ENCODE measurements around the gene MINDY1. TPM values are rescaled to one million over a fixed set of nuclear protein-coding genes. Genes with fewer than 3 reads are reported as not detected.

MINDY1 gene
- polyA plus RNA-seq, 1 donor from 2014 or later: 2.3 TPM

- Mint-ChIP-seq H3K27me3 (peaks cover 2% of the 10 kb centered on the region), H3K4me1 (peaks cover 11 to 19% (median 14%) of the 10 kb centered on the region in 3 donors), H3K4me3 (no peak within 1 kb of the TSS), H3K9me3 (no peaks in the 10 kb centered on the region), H3K27ac (peak within 1 kb of the TSS in 1 of 3 donors; percentile 26), H3K36me3 (no peaks in the 10 kb centered on the region)
Observed at GRCh38 chr1:150981805-150982712, 24.6 kb downstream of the MINDY1 start, which contains the start of gene ANXA9. ANXA9 (plus strand) TSS chr1:150982292; CDS start chr1:150983106, 814 bp downstream.

DNA sequence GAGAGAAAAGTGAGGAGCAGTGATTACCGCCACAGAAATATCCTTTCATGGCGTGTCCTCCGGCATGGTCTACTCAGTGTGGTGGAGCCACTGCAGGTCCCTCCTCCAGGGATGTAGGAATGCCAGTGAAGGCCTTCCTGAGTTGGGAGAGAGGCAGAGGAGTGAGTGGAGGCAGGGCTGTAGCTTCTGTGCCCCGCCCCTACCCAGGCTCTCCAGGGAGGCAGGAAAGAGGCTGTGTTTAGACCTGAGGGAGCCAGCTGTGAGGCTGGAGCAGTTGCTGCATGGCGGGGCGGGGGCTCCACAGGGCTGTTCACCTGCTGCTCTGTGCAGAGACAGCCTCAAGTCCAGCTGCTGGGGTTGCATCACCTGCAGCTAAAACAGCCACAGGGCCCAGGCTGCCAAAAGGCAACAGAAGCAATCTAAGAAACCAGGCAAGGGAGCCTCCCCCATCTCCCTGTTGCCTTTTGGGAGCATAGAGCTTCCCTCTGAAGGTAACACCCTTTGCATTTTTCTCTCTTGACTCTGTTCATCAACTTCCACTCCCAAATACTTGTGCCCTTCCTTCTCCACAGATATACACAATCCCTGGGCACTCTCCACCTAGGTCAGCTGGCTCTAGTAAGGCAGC, 25.4 kb downstream of the MINDY1 start:
- peaks cover 16 to 24% (median 21%) of the 10 kb centered on the region in 3 donors for H3K4me1 Mint-ChIP-seq
- H3K9me3 Mint-ChIP-seq: no peaks in the 10 kb centered on the region
- no peak overlapping the region for H3K4me3 Mint-ChIP-seq
- H3K27ac Mint-ChIP-seq: no peak overlapping the region
- H3K36me3 Mint-ChIP-seq: no peaks in the 10 kb centered on the region
- H3K27me3 Mint-ChIP-seq: peaks cover 2% of the 10 kb centered on the region

- H3K9me3 Mint-ChIP-seq: no peaks in the 10 kb centered on the region
- H3K36me3 Mint-ChIP-seq: no peaks in the 10 kb centered on the region
- no peaks in the 10 kb centered on the region for H3K27me3 Mint-ChIP-seq
- H3K4me1 Mint-ChIP-seq: peaks cover 23 to 24% (median 24%) of the 10 kb centered on the region in 3 donors
- peak overlapping the region; percentile 33 to 80 (median 67) for H3K27ac Mint-ChIP-seq
- H3K4me3 Mint-ChIP-seq: peak overlapping the region; percentile 69 to 90 (median 84)
Observed at GRCh38 chr1:150979092-150980056, 27.3 kb downstream of the MINDY1 start.

GRCh38 chr1:150976879-150977694, 29.6 kb downstream of the MINDY1 start:
- Mint-ChIP-seq H3K27me3 (no peaks in the 10 kb centered on the region), H3K27ac (peak overlapping the region; percentile 78 to 87 (median 86)), H3K36me3 (no peaks in the 10 kb centered on the region), H3K4me3 (peak overlapping the region; percentile 45 to 92 (median 72)), H3K9me3 (no peaks in the 10 kb centered on the region), H3K4me1 (peaks cover 34 to 39% (median 37%) of the 10 kb centered on the region in 3 donors)

DNA sequence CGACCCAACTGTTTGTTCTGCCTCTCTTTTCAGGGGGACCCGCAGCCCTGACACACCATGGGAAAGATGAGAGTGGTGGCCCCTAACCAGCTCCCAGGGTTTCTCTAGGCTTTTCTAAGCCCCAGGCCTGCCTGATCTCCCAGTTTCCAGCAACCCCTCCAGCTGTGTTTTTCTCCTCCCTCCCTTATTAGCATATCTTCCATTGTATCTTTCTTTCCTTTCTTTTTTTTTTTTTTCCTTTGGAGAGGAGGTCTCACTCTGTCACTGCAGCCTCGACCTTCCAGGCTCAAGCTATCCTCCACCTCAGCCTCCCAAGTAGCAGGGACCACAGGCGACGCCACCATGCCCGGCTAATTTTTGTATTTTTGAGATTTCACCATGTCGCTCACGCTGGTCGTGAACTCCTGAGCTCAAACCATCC, 30.3 kb downstream of the MINDY1 start:
- H3K36me3 Mint-ChIP-seq: no peaks in the 10 kb centered on the region
- H3K9me3 Mint-ChIP-seq: no peaks in the 10 kb centered on the region
- H3K4me3 Mint-ChIP-seq: peak overlapping the region; percentile 71 to 92 (median 87)
- no peaks in the 10 kb centered on the region for H3K27me3 Mint-ChIP-seq
- H3K27ac Mint-ChIP-seq: peak overlapping the region in 2 of 3 donors; percentile 78 to 86
- peaks cover 38 to 42% (median 41%) of the 10 kb centered on the region in 3 donors for H3K4me1 Mint-ChIP-seq

DNA sequence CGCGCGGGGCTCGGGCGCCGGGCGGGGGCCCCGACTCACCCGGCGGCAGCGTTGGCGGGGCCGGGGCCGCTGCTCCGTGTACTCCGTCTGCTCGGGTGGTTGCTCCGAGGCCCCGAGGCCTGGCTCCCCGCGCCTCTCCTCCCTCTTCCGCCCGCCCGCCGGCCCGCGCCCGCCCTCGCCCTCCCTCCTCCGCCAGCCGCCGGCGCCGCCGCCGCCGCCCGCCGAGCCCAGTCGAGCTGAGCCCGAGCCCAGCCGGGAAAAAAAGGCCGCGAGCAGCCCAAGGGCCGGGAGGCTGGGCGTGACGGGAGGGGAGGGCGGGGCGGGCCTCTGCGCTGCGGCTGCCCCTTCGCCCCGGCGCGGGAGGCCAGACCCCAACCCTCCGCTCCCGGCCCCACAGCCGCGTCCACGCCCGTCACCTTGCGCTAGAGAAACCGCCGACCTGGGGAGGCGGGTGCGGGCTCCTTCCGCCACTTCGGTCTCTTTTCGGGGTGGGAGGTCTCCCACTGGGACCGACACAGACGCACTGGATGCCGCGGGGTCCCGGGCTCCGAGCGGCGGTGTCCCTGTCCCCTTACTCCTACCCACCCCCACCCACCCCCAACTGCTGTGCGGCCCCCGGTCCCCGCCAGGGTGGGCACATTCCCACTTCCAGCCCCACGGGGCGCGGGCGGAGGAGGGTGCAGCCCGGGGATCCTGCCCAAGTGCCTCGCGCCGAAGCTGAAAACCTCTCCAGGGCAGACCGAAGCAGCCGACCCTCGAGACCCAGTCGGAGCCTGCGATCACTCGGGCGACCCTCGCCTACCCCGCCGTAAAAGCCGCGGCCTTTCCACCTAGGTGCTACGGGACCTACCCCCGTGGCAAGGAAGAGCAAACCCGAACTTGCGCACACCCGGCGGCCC, 31.9 kb downstream of the MINDY1 start, which contains the start of gene CERS2:
Gene CERS2, minus strand, starts transcription at position 256 of the 899 bp plus-strand sequence. CDS start 5,745 bp downstream, outside the sequence.
- Mint-ChIP-seq H3K36me3 (no peaks in the 10 kb centered on the region), H3K9me3 (no peaks in the 10 kb centered on the region), H3K4me3 (peak within 1 kb of the TSS; percentile 82 to 95 (median 87)), H3K27ac (peak within 1 kb of the TSS; percentile 71 to 94 (median 92)), H3K27me3 (no peaks in the 10 kb centered on the region), H3K4me1 (peaks cover 38 to 50% (median 41%) of the 10 kb centered on the region in 3 donors)

DNA sequence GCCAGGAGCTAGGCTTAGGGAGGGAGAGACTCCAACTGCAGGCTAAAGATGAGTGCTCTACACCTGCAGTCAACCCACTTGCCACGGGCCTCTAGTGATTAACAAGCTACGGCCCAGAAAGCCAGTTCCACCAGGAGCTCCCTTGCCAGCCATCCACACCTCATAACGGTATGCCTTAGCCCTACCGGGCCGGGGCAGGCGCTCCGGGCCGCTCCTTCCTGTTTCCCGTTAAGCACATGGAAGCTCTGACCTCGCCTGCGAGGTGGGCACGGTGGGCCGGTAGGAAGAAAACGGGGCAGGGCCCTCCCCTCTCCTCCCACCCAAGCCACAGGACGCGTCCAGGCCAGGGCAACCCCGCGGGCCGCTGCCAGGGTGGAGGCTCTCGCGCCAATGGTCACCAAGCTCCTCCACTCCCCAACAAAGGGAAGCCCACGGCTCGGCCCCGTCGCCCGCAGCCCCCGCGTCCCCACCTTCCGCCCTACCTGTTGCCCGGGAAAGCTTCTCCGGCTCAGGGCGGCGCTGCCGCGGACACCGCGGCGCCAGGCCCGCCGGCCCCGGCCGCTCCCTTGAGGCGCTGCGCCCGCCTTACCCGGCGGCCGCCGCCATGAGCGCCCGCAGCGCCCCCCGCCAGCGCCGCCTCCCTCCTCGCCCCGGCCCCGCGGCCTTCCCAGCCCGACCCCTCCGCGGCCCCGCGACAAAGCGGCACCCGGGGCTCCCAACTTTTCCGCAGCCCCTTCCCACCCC, 32.7 kb downstream of the MINDY1 start:
- H3K36me3 Mint-ChIP-seq: no peaks in the 10 kb centered on the region
- H3K4me1 Mint-ChIP-seq: peaks cover 30 to 45% (median 39%) of the 10 kb centered on the region in 3 donors
- no peaks in the 10 kb centered on the region for H3K27me3 Mint-ChIP-seq
- peak overlapping the region; percentile 82 to 95 (median 85) for H3K4me3 Mint-ChIP-seq
- no peaks in the 10 kb centered on the region for H3K9me3 Mint-ChIP-seq
- H3K27ac Mint-ChIP-seq: peak overlapping the region; percentile 71 to 94 (median 92)

DNA sequence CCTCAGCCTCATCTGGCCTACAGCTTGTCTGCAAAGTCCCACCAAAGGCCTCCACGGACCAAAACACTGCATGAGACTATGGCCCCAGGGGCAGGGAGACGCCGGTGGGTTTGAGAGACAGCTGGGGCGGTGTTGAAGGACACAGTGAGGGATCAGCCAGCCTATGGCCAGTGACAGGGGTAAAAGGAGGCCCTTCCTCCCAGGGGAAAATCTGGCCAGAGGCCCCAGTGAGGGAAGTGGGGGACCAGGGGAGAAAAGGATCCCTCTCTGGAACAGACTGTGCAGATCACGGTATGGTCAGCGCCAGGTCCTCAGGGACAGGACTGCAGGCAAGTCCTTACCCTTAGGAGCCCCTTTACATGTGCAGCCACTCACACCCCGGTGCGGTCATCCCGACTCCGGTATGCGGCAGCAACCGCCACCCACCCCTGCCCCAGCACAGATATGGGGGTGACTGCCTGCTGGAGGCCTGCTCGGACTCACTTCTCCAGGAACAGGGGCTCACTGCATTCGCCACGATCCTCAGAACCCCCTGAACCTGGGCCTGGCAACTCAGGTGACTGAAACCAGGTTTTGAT, 33.4 kb downstream of the MINDY1 start:
- H3K4me3 Mint-ChIP-seq: peak overlapping the region; percentile 82 to 95 (median 85)
- no peaks in the 10 kb centered on the region for H3K36me3 Mint-ChIP-seq
- no peaks in the 10 kb centered on the region for H3K9me3 Mint-ChIP-seq
- no peaks in the 10 kb centered on the region for H3K27me3 Mint-ChIP-seq
- H3K27ac Mint-ChIP-seq: peak overlapping the region; percentile 71 to 94 (median 92)
- peaks cover 26 to 44% (median 36%) of the 10 kb centered on the region in 3 donors for H3K4me1 Mint-ChIP-seq

DNA sequence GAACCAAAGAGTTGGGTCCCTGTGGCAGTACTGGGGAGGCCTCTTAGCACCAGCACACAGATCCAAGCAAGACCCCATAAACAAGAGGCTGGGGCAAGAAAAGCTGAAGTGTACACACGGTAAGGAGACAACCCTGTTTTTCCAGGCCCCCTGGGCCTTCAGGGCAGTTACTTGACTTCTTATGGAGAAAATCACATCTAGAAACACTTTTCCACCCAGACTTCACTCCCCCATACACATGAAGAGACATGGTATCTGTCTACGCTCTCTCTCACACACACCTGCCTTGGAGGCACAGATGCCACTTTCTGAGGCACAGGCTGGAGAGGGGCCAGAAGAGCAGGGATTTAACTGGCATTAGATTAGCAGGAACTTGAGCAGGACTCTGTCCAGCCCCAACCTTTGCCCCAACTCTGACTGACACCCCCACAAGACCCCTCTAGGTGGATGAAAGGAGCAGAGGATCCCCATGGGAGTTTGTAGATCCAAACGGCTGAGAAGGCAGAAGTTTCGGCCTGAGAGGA, 34.2 kb downstream of the MINDY1 start:
- Mint-ChIP-seq H3K9me3 (no peaks in the 10 kb centered on the region), H3K27ac (peak overlapping the region; percentile 85 to 94 (median 92)), H3K4me1 (peaks cover 24 to 42% (median 34%) of the 10 kb centered on the region in 3 donors), H3K27me3 (no peaks in the 10 kb centered on the region), H3K36me3 (peaks cover 2% of the 10 kb centered on the region), H3K4me3 (peak overlapping the region; percentile 82 to 95 (median 85))

- Mint-ChIP-seq H3K27me3 (no peaks in the 10 kb centered on the region), H3K27ac (peak overlapping the region; percentile 92 to 94 (median 92)), H3K36me3 (peaks cover 2% of the 10 kb centered on the region), H3K4me3 (peak overlapping the region; percentile 54 to 86 (median 68)), H3K9me3 (no peaks in the 10 kb centered on the region), H3K4me1 (peaks cover 17 to 36% (median 27%) of the 10 kb centered on the region in 3 donors)
Observed at GRCh38 chr1:150971583-150972416, 34.9 kb downstream of the MINDY1 start.

Data from IgD-negative memory B cell (primary cell).